Measurements from ENCODE around the gene DUSP1.

DNA sequence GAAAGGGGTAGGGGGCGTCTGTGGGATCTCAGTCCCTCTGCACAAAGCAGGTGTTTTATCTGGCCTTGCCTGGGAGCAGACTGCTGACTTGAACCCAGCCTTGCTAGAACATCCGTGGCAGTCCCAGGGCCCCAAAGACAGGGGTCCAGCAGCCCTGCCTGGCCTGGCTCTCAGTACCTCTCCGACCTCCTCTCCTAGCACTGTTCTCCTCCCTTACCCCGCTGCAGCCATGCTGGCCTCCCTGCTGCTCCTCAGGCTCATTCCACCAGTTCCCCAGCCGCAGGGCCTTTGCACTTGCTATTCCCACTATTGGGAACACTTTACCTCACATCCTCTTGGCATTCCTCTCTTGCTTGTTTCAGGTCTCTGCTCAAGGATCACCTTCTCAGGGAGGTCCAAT, 45.2 kb downstream of the DUSP1 start:
- TF ChIP-seq, protein P1, sequence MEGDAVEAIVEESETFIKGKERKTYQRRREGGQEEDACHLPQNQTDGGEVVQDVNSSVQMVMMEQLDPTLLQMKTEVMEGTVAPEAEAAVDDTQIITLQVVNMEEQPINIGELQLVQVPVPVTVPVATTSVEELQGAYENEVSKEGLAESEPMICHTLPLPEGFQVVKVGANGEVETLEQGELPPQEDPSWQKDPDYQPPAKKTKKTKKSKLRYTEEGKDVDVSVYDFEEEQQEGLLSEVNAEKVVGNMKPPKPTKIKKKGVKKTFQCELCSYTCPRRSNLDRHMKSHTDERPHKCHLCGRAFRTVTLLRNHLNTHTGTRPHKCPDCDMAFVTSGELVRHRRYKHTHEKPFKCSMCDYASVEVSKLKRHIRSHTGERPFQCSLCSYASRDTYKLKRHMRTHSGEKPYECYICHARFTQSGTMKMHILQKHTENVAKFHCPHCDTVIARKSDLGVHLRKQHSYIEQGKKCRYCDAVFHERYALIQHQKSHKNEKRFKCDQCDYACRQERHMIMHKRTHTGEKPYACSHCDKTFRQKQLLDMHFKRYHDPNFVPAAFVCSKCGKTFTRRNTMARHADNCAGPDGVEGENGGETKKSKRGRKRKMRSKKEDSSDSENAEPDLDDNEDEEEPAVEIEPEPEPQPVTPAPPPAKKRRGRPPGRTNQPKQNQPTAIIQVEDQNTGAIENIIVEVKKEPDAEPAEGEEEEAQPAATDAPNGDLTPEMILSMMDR (IDR thresholded peaks at IDR 0.05): no peak
- TF ChIP-seq POLR2A (IDR thresholded peaks at IDR 0.05) (no peak), POLR2AphosphoS5 (IDR thresholded peaks at IDR 0.05) (no peak), EP300 (IDR thresholded peaks at IDR 0.05) (no peak)

Data from upper lobe of left lung (tissue), 4 donors.